ENCODE results near the gene FCN1.

Gene FCN1

GRCh38 chr9:134951461-134951860, 33.7 kb upstream of the FCN1 start:
- DNase-seq (ENCODE audit: low read depth in 2 of 2) = no peak

GRCh38 chr9:134950386-134951210, 32.9 kb upstream of the FCN1 start:
- DNase-seq (ENCODE audit: low read depth in 2 of 2) = no peak

DNA sequence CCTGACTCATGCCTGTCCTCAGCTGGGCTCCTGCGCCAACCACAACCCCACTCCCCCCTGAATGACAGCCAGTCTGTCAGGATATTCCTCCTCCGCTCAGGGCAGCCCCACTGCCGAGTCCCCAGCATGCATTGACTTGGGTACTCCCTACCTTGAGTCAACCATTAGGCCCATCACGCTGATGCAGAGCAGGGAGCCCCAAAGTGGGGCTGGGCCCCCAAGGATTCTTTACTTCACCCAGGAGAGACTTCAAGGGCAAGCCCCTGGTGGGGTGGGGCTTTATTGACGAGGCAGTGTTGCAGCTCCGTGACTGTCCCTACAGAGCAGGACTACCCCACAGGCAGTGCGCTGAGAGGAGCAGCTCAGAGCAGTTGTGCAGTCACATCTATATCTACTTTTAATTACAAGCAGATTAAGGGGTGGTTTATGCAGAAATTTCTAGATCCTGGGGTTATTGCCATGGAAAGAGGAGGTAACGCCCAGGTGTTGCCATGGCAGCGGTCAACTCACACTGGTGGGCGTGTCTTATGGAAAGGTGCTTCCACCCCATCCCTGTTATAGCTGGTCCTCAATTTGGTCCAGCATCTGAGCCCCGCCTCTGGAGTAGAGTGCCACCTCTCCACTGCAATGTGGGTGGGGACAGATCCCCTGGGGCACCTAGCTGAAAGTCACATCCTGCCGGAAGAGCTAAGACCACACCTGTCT, 32.1 kb upstream of the FCN1 start:
- no peak for DNase-seq (ENCODE audit: low read depth in 2 of 2)

- no peak for DNase-seq (ENCODE audit: low read depth in 2 of 2)
These were observed 30.4 kb upstream of the FCN1 start for GRCh38 chr9:134948149-134948548.

GRCh38 chr9:134947265-134947955, 29.7 kb upstream of the FCN1 start:
- no peak for DNase-seq (ENCODE audit: low read depth in 2 of 2)

GRCh38 chr9:134946663-134947062, 29.0 kb upstream of the FCN1 start:
- DNase-seq (ENCODE audit: low read depth in 2 of 2) = no peak

DNA sequence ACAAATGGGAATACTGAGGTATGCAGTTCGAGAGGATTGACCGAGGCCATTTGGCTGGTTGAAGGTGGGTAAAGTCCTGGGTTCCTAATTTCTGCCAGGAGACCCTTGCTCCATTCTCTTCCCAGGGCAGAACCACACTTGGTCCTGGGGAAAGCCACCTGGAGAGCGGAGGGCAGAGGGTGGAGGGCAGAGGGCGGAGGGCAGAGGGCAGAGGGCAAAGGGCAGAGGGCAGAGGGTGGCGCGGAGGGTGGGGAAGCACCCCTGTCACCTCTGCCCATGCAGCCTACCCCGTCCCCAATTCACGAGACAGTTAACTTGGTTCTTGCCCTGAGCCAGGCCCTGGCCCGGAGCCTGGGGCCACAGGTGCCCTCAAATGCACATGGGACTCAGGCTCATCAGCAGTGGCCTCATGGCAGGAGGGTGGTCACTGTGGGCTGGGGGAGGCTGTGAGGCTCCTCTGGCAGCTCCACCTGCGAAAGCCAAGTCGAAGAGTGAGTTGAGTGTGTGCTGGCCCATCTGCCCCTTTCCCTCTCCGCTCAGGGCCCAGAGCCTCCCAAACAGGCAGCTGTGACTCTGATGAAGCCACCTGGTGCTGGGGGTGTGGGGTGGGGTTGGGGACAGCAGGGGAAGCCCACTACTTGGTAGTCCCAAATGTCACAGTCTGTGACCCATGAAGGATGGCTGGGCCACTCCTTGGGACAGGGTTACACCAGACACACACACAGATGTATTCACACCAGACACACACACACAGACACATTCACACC, 28.0 kb upstream of the FCN1 start:
- DNase-seq (ENCODE audit: low read depth in 2 of 2) = no peak

DNA sequence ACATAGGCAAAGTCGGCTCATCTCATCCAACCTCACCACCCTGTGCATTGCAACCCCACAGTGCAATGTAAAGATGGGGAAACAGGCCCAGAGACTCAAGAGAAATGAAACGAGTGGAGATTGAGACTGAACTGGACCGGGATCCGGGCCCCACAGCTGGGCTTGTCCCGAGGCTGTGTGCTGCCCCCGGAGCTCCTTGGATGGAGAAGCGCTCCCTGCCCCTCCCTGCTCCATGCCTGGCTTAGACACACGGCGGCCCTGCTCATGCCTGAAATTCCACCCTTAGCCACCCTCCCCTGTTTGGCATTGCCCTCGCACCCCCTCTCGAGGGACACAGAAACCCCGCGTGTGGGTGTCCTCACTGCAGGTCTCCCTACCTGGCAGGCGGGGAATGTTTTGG, 27.2 kb upstream of the FCN1 start:
- DNase-seq (ENCODE audit: low read depth in 2 of 2) = no peak

GRCh38 chr9:134944351-134944802, 26.7 kb upstream of the FCN1 start:
- no peak for DNase-seq (ENCODE audit: low read depth in 2 of 2)

GRCh38 chr9:134943836-134944235, 26.1 kb upstream of the FCN1 start:
- DNase-seq (ENCODE audit: low read depth in 2 of 2) = no peak

DNA sequence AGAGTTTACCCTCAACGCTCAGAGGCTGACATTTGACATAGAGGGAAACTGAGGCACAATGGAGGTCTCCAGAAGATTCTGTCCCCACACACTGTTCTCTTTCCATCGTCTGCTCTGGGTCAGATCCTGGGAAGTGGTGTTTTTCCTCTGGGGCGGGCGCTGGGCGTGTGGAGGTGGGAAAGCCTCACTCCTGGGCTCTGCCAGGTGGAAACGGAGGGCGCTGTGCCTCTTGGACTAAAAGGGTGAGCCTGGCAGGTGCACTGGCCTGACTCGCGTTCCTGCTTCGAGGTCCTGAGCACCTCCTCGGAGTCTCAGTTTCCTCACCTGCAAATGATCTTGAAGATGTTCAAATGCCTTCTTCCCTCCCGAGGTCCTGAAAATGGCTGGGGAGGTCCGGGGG, 25.7 kb upstream of the FCN1 start:
- DNase-seq (ENCODE audit: low read depth in 2 of 2) = no peak

DNA sequence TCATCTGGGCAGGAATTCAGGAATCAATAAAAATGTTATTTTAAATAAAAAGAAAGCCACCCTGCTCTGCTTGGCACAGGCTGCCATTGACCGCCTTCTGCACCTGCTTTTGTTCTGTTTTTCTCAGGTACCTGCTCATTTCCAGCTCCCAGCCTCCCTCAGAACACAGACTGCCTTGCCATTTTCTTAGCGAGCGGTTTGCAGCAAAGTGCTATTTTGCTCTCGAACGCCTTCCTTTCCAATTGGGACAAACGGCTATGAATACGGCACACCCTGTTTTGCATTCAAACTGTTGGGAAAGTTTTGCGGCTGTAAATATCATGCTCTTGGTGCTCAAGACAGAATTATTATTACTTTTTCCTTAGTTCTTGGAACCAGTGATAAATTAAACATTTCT, 25.1 kb upstream of the FCN1 start:
- no peak for DNase-seq (ENCODE audit: low read depth in 2 of 2)

DNA sequence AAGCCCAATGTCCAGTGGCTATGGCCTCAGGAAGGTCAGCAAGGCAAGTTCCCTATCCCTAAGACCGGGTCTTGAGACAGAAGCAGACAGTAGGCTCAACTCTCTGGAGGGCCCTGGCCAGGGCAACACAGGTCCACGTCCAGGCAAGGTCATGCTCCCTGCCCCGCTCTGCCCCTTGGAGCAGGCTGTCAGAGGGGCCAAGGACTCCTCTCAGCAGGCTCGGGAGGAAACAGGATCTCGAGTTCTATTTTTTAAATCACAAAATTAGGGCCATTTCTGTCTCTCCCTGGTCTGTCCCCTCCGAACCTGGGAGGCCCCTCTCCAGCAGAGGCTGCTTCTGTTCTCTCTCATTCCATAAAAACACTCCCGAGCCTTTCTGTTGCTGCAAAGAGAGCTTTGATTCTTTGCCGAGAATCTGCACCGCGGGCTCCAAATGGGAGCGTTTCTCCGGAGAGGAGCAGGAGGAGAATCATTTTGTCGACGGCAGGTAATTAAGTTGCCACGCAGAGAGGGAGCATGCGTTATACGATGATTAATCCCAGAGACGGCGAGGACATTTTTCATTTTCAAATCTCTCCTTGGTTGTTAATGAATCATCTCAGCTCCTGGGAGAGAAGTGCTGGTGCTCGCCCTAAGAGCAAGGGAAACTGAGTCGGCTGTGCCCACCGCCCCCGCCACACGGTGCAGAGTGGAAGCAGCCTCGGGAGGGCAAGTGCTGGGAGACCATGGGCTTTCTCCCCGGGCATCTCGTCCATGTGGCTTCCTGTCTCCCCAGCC, 24.5 kb upstream of the FCN1 start:
- DNase-seq (ENCODE audit: low read depth in 2 of 2) = no peak

DNA sequence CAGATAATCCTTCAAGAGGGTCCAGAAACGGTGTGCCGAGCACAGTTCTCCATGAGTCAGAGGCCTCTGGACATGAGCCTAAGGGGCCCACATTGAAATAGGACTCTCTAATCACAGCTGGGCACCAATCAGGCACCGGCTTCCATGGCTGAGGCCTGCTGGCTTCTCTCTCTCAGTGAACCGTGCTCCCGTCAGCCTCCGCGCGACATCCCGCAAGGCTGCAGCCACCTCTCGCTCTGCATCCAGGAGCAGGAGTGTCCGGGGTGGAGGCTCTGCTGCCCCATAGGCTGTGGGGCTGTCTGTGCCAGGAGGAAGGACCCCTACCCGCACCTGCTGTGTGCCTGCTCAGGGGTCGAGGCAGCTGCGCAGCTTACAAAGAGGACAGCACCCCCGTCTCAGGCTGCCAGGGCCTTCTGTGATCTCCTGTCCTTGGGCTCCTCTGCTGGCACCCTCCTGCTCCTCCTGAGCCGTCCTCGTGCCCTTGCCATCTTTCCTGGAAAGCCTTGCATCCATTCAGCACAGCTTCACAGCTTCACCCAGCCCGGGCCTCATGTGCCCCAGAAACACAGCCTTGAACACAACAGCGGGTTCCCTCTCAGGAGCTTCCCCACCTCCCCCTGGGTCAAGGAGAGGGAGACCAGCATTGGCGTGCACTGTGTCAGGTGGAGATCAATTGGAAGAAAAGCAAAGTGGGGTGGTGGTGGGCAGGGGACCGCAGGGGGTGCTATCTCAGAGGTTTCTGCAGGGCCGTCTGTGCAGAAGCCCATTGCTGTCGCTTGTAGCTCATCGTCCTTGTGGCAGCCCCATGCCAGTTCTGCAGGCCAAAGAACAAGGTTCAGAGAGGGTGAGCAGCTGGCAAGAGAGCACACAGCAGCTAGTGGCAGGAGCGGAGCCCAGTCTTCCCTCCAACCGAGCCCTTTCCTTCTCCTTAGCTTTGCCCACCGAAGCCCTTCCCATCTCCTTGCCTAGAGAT, 22.8 kb upstream of the FCN1 start:
- DNase-seq (ENCODE audit: low read depth in 2 of 2) = no peak

GRCh38 chr9:134939836-134940235, 22.1 kb upstream of the FCN1 start:
- no peak for DNase-seq (ENCODE audit: low read depth in 2 of 2)

DNA sequence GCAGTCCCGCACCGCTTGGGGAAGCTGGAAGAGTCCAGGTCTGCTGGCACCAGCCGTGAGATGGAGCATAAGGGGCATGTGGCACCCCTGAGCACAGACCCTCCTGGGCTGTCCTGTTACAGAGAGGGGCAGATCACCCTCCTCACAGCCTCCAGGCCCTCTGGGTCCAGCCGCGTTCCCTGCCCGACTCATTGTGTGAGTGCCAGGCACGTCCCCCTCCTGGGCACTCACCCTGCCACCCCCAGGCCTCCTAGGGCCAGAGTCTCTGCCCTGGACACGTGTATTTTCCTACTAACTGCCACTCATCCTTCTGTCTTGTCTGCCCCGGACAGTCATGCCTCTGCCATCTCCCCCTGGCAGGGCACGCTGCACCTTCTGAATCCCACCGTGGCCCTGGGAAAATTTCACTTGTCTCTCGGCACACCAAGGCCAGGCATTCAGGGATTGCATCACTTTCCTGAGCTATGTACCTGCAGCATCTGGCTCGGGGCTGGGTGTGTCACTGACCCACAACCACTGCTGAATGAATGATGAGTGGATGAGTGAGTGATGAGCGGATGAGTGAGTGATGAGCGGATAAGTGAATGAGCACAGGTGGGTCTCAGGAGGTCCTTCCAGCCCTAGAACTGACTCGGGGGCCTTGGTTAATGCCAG, 21.5 kb upstream of the FCN1 start:
- DNase-seq (ENCODE audit: low read depth in 2 of 2) = no peak

DNA sequence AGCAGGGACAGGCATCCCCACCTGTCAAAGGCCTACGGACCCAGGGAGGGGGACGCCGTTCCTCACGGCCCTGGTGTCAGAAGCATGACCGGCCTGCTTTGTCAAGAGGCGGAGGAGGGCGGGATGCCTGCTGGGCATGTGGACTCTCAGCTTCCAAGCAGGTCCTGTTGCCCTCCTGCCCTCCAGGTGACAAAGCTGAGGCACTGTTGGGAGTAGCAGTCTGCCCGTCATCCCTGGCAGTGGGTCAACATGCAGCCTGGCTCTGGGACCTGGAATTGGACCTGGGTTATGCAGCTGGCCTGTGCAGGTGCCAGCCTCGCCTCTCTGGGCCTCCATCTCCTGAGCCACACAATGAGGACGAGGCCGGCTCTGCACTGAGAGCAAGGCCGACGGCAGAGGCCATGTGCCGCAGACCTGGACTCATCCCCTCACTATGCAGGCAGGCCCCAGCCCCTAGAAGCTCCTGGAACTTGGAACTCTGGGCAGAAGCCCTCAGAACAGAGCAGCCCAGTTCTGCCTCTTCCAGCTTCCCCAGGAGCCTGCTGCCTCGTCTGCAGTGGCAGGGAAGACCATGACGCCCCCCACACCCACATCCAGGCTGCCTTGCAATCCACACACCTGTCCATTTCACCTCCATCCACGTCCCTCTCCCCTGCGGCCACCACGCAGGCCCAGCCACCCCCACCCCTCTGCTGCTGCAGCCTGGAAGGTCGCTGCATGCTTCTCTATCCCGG, 20.8 kb upstream of the FCN1 start:
- no peak for DNase-seq (ENCODE audit: low read depth in 2 of 2)

DNA sequence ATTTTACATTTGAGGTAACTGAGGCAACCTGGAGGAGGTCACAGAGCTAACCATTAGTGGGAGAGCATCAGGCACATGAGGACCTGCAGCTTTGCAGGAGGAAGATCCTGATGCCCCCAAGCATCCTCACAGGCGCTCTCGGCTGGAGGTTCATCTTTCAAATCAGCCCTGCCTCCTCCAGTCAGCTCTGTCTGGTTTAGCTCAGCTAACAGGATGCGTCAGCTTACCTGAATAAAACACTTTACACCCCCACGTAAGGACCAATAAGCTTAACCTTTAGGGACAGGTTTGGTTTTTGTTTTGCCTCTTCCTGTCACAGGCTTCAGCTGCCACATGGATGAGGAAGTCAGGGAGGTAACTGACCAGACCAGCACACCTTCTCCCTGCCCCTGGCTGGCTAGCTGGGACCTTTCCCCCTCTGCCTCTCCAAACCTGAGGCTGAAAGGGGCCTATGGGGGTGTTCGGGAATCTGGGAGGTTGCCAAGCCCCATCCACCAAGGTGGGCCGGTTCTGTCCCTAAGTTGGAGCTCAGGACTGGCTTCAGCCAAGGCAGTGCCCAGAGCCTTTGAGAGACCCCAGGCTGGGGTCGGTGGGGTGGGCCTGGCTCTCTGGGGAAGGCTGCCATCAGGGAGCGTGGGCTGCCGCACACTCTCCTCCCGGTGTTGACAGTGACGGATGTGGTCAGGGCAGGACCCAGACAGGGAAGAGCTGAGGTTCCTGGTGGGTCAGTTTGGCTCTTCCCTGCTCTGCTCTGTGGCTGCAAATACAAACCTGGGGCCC, 20.0 kb upstream of the FCN1 start:
- DNase-seq (ENCODE audit: low read depth in 2 of 2) = no peak
